Uterus (tissue), 2 donors: ENCODE measurements around the gene TNRC6C.

Source experiments
- POLR2A ChIP-seq, 2 donors: fragments of 450-650 bp; IDR thresholded peaks; one replicate each; pipeline ENCODE4 v1.6.1; 2016; ENCODE audit warnings: antibody characterized with exemption in 2 of 2, mild to moderate bottlenecking in 1 of 2, moderate library complexity in 1 of 2
- TF ChIP-seq, protein P1 (sequence below), 4 experiments: fragments of 200-600 bp in 2 of 4; fragments of 450-650 bp in 2 of 4; sonication (generic) in 2 of 4; IDR thresholded peaks; one replicate each; pipeline ENCODE4 v1.5.1; 2016 to 2019; ENCODE audit warnings: antibody characterized with exemption in 4 of 4, mild to moderate bottlenecking in 2 of 4, moderate library complexity in 1 of 4

- TF ChIP-seq, protein P1, sequence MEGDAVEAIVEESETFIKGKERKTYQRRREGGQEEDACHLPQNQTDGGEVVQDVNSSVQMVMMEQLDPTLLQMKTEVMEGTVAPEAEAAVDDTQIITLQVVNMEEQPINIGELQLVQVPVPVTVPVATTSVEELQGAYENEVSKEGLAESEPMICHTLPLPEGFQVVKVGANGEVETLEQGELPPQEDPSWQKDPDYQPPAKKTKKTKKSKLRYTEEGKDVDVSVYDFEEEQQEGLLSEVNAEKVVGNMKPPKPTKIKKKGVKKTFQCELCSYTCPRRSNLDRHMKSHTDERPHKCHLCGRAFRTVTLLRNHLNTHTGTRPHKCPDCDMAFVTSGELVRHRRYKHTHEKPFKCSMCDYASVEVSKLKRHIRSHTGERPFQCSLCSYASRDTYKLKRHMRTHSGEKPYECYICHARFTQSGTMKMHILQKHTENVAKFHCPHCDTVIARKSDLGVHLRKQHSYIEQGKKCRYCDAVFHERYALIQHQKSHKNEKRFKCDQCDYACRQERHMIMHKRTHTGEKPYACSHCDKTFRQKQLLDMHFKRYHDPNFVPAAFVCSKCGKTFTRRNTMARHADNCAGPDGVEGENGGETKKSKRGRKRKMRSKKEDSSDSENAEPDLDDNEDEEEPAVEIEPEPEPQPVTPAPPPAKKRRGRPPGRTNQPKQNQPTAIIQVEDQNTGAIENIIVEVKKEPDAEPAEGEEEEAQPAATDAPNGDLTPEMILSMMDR (IDR thresholded peaks at IDR 0.05): no peak
- TF ChIP-seq POLR2A (IDR thresholded peaks at IDR 0.05): no peak
These were observed 165.8 kb downstream of the TNRC6C start for GRCh38 chr17:78124081-78124835.
